NCI-H69 (cell line): ENCODE measurements around the gene HDGF.
"Not testable (repeated sequence)": the region's sequence is repeated elsewhere in the genome, so short reads cannot be mapped to it uniquely, and the experiment has no call there.

Source experiments
- DNase-seq: peaks from one replicate; lab custom pipeline; 2025; lab: John Stamatoyannopoulos, UW

The HDGF gene

DNA sequence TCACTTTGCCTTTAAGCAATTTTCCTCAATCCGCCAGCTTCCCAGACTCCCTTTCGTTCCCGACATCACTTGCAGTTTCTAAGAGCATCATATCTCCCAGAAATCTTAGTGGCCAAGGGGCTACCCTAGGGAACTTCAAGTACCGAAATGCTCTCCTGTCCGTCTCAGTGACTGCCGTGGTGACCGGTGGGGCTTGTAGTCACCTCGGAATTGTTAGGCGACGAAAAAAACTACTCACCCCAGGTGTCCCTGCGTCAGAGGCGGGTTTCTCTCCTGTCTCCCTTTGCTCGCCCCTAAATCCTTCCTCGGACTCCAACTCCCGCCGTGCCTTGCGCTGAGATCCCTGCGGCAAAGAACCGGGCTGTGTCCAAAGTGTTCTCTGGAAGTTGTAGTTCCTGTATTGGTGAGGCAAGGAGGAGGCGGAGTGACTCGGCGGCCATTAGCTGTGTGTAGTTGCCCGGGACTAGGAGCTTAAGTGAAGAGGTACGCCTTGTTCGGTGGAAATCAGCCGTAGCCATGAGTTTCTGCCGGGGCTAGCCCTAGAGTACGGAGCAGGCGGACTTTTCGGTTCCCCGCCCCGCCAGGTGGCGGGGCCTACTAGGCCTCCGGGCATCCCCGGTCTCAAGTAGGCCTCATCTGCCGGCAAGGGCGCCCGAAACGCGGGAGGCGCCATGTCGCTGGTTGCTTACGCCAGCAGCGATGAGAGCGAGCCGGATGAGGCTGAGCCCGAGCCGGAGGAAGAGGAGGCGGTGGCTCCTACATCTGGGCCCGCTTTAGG, 15.8 kb upstream of the HDGF start, which contains the start of gene PRCC:
PRCC (plus strand) TSS at position 435 of the 778 bp plus-strand sequence; CDS start at position 672, 237 bp downstream.
- DNase-seq = peak; percentile 100

GRCh38 chr1:156766298-156767100, 15.0 kb upstream of the HDGF start:
- peak; percentile 51 for DNase-seq

- no peak for DNase-seq
Observed at GRCh38 chr1:156765666-156766065, 14.2 kb upstream of the HDGF start.

GRCh38 chr1:156765136-156765535, 13.7 kb upstream of the HDGF start:
- not testable (repeated sequence) for DNase-seq

DNA sequence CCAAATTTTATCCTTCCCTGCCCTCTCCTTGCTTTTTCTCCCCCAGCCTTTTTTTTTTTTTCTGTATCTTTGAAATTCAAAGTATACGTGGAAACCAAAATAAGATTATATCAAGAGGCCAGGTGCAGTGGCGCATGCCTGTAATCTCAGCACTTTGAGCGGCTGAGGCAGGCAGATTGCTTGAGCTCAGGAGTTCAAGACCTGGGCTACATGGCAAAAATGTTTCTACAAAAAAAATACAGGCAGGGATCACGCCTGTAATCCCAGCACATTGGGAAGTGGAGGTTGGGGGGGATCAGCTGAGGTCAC, 9.3 kb upstream of the HDGF start:
- no peak for DNase-seq

GRCh38 chr1:156760092-156760795, 8.8 kb upstream of the HDGF start:
- DNase-seq = peak; percentile 83

DNA sequence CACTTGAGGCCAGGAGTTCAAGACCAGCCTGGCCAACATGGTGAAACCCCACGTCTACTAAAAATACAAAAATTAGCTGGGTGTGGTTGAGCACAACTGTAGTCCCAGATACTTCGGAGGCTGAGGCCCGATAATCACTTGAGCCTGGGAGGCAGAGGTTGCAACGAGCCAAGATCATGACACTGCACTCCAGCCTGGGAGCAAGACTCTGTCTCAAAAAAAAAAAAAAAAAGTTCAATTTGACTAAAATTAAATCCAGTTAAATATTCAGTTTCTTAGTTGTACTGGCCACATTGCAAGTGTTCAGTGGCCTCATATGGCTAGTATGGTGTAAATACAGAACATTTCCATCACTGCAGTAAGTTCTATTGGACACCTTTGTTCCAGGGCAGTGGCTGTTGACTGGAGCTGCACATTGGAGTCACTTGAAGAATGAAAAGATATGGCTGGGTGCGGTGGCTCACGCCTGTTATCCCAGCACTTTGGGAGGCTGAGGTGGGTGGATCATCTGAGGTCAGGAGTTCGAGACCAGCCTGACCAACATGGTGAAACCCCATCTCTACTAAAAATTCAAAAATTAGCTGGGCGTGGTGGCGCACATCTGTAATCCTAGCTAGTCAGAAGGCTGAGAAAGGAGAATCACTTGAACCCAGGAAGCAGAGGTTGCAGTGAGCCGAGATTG, 6.2 kb upstream of the HDGF start:
- not testable (repeated sequence) for DNase-seq

GRCh38 chr1:156756355-156756754, 4.9 kb upstream of the HDGF start:
- no peak for DNase-seq

- DNase-seq = no peak
Observed at GRCh38 chr1:156755527-156755950, 4.1 kb upstream of the HDGF start.

- DNase-seq = peak; percentile 65
Observed at GRCh38 chr1:156754219-156754618, 2.7 kb upstream of the HDGF start.

DNA sequence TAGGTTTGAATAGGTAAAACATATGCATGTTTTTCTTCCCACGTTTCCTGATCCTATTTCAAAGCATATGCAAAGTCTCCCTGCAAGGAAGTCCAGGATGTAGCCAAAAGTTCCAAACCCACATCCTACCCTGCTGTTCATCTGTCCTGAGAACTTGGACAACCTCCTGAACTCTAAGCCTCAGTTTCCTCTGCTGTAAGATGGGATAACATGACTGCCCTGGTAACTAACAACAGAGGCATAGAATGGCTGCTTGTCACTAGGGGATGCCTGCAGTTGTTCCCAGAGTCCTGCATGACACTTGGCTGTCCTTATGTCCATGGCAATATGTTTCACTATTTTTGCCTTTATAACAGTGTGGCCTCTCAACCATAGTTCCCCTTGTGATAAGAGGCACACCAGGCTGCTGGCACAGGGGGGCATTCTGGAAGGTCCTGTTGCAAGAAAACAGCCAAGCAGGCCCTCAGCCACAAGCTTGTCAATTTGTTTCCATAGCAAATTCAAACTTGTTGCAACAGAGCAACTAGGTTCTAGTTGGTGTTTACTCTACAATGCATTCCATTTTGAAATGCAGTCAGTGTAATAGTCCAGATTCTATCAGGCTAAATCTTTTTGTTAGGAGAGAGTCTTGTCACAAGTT, 1.5 kb upstream of the HDGF start:
- no peak for DNase-seq

DNA sequence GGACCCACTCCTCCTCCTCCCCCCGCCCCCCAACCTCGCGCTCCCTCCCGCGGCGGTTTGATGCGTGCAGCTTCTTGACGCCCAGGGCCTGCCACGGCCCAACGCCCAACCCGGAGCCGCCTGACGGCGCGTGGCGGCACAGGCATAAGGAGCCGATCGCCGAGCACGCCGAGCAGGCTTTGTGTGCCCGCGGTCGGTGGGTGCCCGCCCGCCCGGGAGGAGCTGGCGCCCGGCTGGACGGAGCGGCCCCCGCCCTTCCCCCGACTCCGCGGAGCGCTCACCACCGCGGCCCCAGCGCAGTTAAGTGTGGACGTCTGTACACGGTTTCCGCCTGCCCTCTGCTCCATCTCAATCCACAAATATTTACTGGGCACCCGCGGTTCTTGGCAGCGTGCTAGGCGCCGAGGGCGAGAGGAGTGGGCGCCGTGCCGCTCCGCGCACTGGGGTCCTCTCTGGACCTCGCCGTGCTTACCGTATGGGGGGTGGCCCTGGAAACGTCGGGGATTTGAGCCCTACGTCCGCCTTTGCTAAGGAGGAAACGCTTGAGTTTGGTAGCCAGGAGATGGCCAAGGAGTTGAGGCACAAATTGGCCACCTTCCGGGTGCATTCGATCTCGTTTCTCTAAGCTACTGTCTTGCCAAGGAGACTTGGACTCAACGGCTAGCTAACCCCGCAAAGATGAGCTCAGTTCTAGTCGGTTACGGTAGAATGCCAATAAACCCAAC, 444 bp upstream of the HDGF start:
- peak; percentile 99 for DNase-seq

DNA sequence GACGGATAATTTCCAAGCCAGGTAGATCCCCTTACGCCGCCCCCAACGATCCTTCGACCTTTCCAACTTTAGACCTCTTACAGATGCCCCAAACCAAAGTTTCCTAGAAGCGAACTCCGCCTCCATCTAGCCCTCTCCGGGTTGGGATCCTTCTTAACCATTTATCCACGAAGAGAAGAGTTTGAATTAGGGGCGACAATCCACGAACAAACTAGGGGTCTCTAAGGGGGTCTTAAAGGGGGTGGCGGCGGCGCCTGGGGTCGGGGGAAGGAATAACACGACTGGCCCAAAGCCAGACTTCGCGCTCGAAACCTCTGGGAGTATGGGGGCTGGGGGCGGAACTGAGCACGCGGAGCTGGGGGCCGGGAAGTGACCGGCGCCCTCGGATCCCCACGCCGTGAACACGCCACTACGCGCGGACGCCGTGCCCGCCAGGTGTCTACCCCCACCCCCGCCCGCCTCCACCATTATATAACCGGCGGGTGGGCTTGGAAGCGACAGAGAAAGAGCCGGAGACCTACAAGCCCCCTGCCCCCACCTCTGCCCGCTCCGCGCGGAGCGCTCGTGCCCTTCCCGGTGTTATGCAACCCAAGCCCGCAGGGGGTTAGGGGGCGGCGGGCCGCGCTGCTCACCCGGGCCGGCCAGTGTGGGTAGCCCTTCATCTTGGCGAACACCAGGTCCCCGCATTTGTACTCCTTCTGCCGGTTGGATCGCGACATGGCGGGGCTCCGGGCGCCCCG, 594 bp downstream of the HDGF start:
- peak; percentile 81 for DNase-seq

DNA sequence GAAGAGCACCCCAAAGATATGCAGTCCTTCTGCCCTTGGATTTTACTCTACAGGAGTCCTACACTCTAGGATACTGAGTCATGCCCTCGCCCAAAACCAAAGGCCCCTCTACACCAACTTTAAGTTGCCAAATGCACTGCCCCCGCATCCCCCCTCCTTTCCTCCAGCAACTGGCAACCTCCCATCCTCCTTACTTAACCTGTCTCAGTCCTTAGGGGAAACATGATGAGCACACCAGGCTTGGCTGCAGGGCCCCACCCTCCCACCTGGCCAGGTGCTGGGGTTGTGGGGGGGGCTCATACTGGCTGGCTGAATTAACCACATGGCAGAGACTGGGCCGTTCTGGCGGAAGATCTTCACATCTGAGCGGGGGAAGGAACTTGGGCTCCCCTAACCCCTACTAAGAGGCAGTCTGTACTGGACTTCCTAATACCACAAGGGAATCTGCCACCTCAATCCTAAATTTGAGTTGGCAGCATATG, 1.2 kb downstream of the HDGF start:
- peak; percentile 95 for DNase-seq

DNA sequence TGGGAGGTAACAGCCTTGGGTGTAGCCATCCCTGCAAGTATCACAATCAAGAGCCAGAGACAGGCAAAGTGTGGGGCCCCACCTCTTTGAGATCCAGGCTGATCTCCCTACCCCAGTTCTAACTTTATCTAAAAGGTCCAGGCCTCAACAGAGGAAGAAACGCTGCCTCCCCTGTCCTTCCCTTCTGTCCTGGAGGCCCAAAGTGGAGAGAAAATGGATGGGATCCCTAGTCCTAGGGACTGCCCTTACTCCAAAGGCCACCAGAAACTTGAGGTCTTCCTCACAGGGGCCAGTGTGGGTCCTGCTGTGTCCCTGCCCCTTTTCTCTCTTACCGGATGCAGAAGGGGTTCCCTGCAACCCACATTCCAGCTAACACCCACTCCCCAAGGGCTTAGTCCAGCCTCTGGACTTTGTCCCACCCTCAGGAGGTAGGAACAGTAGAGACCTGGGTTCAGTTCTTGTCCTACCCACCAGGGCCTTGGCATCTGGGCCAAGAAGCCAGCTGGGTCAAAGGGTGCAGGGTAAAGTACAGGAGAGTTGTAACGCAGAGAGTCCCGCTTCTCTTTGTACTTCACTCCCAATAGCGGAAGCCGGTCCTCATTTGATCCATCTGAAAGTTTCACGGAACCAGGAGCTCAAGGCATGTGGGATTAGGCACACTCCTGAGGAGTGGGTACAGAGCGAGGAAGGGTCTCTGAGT, 1.9 kb downstream of the HDGF start:
- no peak for DNase-seq

DNA sequence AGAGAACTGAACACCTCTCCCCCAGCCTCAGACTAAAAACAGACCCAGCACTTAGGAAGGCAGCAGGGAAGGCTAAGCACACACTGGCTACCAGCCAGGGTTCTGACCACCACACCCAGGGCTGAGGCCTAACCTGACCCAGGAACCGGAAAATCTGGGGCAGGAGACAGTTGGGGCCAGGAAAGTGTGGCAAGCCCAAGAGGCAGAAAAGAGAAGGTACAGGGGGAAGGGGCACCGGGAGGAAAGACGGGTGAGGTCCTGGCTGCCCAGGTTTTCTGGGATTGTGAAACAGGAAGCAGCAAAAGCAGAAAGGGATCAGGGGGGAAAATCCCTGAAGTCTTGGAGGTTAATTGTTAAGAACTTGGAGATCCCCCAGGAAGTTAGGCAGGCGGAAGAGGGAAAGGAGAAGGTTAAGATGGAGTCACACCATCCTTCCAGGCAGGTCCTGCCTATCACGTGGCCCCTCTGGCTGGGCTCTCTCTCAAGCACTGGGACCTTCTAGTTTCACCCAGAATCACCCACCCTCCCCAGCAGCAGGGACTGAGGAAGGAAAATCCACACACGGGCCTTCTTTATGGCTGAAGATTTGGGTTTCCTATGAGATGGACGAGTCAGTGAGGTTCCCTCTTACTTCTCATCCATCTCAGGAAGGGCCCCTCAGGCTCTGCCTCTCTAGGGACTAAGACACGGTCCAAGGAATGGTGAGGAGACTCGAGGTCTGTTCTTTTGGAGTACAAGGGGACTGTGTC, 2.6 kb downstream of the HDGF start:
- peak; percentile 65 for DNase-seq

DNA sequence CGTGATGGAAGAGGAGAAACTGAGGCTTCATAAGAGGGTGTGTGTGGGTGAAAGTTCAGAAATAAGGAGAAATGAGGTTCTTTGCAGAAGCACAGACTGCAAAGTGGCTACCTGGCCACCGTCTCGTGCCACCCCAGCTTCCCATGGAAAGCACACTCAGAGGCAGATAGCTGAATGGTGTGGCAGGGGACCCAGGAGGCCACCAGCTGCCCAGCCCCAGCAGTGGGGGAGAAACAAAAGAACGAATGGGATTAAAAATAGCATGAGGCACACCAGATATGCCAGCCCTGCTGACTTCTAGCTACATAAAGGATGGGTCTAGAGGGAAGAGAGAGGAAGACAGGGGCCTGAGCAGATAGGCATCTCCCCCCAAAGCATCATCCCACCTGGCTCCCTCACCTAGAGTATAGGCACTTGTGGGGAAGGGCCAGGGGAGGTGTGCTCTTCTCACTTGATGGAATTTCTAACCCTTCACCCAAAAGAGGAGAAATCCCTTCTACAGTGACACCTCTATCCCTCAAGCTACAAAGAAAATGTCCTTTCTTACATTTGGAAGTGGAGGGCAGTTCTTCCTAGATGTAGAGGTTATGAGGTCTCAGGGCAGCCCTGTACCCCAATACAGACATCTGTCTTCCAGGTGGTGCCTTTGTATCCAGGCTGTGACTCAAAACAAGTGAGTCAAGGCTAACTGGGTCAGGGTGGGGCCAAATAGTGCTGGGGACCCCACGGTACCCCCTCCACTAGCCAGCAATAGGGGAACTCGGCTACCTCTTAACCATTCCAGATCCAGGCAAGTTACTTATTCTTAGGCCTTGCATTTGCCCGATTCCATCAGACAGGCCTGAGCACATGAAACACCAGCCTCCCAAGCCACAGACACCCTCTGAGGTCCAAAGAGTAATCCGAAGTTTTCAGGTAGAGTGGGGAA, 3.5 kb downstream of the HDGF start:
- peak; percentile 65 for DNase-seq
